GM13976 (cell line): ENCODE measurements around the gene KRTAP12-2.
"Not testable (repeated sequence)": the region's sequence is repeated elsewhere in the genome, so short reads cannot be mapped to it uniquely, and the experiment has no call there.

Experiments used
- DNase-seq: peaks from one replicate; pipeline ENCODE4 v3.0.0; 2012; ENCODE audit warnings: low spot score
- in situ Hi-C: fragments of 300-500 bp; cut with MboI; formaldehyde crosslinking; loops from one replicate; pipeline ENCODE4 v1.12.0; 2022; ENCODE audit warnings: low sequenced_read_pairs, mixed read lengths, inconsistent platforms; ENCODE audit not compliant: unreplicated experiment
- TF ChIP-seq, protein P1 (sequence below): IDR thresholded peaks from 2 replicates; pipeline ENCODE4 v1.5.1; 2012; ENCODE audit warnings: borderline replicate concordance, mild to moderate bottlenecking; ENCODE audit not compliant: insufficient read depth; ENCODE audit errors: extremely low read depth, missing control alignments, control extremely low read depth

KRTAP12-2 gene

DNA sequence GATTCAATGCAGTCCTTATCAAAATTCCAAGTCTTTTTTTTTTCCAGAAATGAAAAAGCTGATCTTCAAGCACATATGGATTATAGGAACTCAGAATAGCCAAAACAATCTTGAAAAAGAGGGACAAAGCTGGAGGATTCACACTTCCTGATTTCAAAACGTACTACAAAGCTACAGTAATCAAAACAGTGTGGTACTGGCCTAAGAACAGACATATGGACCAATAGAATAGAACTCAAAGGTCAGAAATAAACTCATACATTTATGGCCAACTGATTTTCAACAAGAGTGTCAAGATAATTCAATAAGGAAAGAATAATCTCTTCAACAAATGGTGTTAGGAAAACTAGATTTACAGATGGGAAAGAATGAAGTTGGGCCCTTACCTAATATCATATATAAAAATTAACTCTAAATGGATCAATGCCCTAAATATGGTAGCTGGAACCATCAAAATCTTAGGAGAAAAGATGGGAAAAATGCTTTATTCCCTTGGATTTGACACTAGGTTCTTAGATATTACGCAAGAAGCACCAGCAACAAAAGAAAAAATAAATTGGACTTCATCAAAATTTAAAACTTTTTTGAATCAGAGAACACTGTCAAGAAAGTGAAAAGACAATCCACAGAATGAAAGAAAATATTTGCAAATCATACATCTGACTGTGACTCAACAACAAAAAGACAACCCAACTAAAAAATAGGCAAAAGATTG, 26.2 kb upstream of the KRTAP12-2 start:
- TF ChIP-seq, protein P1, sequence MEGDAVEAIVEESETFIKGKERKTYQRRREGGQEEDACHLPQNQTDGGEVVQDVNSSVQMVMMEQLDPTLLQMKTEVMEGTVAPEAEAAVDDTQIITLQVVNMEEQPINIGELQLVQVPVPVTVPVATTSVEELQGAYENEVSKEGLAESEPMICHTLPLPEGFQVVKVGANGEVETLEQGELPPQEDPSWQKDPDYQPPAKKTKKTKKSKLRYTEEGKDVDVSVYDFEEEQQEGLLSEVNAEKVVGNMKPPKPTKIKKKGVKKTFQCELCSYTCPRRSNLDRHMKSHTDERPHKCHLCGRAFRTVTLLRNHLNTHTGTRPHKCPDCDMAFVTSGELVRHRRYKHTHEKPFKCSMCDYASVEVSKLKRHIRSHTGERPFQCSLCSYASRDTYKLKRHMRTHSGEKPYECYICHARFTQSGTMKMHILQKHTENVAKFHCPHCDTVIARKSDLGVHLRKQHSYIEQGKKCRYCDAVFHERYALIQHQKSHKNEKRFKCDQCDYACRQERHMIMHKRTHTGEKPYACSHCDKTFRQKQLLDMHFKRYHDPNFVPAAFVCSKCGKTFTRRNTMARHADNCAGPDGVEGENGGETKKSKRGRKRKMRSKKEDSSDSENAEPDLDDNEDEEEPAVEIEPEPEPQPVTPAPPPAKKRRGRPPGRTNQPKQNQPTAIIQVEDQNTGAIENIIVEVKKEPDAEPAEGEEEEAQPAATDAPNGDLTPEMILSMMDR = no peak
- in situ Hi-C loops = no loop called here

GRCh38 chr21:44691686-44692085, 25.0 kb upstream of the KRTAP12-2 start:
- no peak for DNase-seq
- in situ Hi-C loops = no loop called here
- TF ChIP-seq, protein P1 = no peak

More for the DNA sequence above, 26.2 kb upstream of the KRTAP12-2 start:
- DNase-seq = no peak

GRCh38 chr21:44689740-44690139, 23.0 kb upstream of the KRTAP12-2 start:
- DNase-seq, in situ Hi-C loops: not testable (repeated sequence)

DNA sequence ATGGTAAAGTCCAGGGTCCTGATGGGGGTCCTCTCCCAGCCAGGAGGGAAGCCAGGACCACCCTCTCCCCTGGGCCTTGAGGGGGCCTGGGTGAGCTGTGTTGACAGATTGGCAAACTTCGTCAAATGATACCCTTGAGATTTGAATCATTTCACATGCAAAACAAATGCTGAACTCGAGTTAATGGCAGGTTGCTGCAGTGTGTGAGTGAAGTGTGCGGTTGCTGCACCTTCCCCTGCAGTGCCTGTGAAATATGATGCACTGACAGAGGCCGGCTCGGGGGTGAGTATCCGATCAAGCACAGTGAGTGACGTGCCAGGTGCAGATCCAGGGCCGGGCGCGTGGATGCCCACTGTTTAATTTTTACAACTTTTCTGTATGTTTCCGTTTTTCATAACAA, 20.9 kb upstream of the KRTAP12-2 start:
- in situ Hi-C loops = no loop called here
- TF ChIP-seq, protein P1 = no peak
- DNase-seq = no peak

GRCh38 chr21:44686843-44687561, 20.3 kb upstream of the KRTAP12-2 start:
- DNase-seq = no peak
- TF ChIP-seq, protein P1 = no peak
- in situ Hi-C loops = no loop called here

DNA sequence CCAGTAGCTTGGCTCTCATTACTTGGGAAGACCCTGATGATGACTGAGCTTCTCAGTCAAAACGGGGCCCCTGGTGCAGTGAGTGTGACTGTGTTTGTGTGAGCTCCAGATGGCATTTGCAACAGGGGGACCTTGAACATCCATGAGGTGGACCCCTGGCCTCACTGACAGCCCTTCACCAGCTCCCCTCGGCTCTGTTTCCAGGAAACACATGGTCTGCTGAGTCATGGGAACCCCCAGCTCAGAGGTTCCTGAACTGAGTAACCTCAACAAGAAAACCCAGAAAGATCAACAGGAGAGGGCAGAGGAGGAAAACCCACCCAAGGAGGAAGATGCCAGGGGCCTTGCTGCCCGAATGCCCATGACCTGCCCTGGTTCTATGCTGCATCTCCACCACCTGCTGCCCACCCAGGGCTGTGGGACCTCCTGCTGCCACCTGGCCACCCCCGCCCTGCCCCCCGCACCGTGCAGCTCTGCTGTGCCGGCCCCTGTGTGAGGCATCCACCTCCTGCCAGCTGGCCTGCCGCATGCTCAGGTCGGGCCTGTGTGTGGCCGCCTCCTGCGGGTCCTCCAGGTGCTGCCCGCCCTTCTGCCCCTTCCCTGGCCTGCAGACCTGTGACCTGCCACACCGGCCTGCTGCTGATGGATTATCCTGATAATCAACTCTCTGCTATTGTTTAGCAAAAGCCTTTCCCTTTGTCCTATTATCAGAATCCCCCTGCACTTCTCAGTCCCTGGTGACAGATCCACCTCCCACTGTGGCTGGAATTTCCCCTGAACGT, 19.5 kb upstream of the KRTAP12-2 start:
- TF ChIP-seq, protein P1 = no peak
- in situ Hi-C loops = no loop called here
- DNase-seq = no peak

DNA sequence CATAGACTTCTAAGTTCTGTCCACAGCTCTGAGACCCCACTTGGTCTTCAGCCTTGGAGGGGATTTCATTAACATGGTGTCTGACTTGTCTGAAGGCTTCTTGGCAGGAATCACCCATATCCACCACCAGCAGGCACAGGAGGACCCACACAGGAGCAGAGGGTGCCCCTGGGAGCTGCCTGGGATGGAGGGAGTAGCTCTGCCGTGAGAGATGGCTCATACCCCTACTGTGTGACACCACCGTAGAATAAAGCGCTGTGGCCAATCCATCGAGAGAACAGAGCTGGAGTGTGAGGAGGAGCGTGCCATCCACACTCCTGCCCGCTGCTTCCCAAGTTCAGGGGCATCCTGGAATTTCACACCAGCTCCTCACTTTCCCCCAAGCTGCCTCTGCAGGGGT, 18.3 kb upstream of the KRTAP12-2 start:
- in situ Hi-C loops, DNase-seq: not testable (repeated sequence)
